GM19240 (cell line): ENCODE measurements around the gene DGKG.

Experiments
- DNase-seq: peaks from one replicate; pipeline ENCODE4 v3.0.0; 2011; ENCODE audit warnings: low spot score; ENCODE audit not compliant: insufficient read length

DGKG gene

DNA sequence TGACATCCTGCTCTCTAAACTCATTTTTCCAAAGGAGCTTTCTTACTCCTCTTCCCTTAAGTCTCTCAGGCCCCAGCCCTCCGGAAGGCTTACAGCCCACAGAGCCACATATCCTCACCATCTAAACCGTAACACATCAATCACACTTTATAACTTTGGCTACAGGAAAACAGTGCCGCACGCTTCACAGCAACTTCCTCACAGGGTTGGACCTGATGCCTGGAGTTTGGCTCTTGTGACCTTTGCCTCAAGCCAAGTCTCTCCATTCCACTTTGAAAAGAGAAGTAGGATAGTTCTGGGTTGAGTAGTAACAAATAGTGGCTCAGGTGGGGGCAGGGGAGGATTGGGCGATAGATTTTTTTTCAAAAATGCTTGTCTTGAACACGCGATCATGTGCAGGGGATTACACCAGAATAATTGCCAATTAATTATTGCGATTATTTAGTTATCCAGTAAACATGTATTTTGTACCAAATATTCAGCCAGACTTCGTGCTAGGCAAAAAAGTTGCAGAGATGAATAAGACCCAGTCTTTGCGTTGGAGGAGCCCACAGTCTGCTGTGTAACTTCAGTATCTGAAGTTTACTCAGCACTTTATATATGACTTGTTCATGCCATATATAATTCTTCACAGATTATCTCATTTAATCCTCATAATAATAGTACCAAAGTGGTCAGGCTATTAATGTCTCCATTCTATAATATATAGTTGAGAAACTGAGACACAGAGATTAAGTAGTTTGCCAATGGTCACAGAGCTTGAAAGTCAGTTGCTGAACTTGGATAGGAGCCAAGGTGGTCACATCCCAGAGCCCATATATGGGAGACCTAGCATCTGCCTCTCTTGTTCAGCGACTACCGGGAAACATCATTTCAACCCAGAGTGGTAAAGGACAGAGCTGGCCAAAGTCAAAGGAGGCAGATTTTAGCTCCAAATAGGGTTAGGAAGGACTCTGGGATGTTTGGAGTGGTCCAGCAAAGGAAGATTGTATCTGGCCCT lies 250.8 kb downstream of the DGKG start:
- no peak for DNase-seq

DNA sequence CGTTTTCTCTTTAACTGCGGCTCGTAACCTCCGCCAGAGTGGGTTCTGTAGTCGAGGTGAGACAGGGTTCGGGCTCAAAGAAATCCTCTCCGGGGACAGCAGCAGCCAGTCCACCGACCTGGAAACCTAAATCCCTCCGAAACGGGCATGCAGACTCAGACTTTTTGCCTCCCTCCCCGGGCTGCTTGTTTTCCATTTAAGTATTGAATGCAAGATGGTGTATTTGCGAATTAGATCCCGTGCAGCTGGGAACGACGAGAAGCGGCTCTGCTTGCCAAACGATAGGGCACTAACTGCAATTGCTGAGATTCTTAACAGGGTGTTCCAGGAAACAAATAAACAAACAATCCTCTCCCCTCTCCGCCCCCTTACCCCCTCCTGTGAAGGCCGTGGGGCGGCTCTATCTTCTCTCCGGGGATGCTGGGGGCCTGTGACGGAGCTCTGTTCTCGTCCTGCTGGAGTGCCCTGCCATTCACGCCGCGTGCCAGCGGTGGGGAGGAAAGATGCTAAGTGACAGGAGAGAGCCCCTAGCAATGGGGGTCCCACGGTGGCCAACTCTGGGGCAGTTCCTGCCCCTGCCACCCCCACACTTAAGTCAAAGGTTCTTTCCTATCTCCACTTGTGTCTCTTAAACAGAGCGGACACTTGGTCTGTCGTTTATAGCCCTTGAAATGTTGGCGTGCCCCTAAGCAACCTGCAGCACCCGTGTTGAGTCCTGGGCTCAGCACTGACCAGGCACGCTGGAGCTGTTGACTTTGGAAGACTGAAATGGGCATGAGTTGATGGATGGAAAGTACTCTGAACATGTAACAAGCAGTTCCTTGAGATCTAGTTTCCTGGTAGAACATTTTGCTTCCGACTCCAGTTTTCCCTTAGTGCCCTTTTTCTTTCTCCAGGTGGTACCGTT lies 251.9 kb downstream of the DGKG start:
- DNase-seq: no peak

GRCh38 chr3:186108941-186109865 lies 252.8 kb downstream of the DGKG start, which contains the start of gene ETV5:
Gene ETV5 (minus strand): TSS chr3:186109089. CDS start chr3:186105868, 3,221 bp downstream.
- DNase-seq: peak; percentile 91

DNA sequence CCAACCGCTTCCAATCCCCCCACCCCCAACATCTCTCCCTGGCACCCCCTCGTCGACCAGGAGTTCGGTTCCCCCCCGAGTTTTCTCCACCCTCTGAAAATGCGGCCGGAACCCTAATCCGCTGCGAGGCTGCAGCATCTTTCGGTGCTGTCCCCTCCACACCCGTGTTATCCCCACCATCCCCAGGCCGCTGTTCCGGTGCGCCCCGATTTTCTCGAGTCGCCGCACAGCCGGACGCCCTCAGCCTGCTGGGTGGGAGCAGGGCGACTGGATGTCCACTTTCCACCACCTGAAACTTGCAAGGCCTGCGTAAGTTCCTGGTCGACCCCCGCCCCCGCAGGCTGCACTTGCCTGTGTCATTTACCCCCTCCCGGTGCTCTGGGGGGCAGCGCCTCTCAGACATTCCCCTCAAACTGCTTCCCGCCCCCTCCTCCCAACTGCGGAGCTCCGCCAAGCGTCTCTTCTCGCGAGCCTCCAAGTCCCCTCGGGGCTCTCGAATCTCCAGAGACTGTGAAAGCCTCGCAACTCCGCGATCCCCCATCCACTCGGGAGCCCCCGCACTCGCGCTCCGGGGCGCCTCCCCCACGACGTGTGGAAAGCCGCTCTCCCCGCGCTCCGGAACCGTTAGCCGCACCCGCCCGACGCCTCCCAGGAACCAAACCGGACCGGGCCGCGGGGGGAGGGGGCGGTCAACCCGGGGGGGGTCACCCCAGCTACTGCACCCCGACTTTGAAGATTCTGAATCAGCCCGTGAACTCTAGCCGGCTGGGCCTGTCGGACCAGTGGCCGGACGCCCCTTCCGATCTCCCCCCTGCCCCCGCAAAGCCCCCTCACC lies 253.7 kb downstream of the DGKG start:
- no peak for DNase-seq

GRCh38 chr3:186107215-186108105 lies 254.6 kb downstream of the DGKG start:
- DNase-seq: peak; percentile 48

GRCh38 chr3:186105543-186105942 lies 256.5 kb downstream of the DGKG start:
- DNase-seq: no peak

DNA sequence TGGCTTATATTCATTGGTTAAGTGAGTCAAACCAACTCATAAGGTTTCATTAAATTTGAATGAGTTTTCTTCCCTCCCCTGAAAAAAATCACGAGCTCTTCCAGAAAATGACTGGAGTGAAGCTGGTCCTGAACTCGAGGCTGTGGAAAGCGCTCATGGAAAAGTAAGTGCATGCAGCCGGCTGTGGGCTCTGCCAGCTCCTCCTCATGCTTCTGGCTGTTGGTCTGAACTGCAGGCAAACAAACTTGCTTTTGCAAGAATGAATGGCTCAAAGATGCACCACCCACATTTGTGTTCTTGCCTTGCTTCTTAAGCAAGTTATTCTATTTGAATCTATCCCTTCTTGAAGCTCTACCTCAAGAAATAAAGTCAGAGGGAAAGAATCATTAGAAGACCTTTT lies 259.3 kb downstream of the DGKG start:
- DNase-seq: no peak

DNA sequence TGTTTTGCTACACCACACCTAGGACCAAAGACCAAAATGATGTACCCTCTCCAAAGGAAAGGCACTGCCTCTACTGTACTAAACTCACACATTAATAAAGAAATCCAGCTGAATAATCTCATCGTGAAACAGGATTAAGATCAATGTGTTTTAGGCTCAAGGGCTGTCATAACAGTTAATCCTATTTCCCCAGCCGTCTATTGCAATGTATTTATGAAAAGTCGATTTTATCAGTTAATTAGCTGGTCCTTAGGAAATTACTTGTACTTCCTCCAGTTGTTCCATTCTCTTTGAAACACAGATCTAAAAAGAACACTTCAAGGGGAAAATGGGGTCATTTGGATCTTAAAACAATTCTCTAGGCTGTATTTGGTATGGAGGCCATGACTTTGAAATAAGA lies 261.6 kb downstream of the DGKG start:
- no peak for DNase-seq

GRCh38 chr3:186099178-186099577 lies 262.9 kb downstream of the DGKG start:
- DNase-seq: no peak

GRCh38 chr3:186098740-186099139 lies 263.3 kb downstream of the DGKG start:
- DNase-seq: no peak

DNA sequence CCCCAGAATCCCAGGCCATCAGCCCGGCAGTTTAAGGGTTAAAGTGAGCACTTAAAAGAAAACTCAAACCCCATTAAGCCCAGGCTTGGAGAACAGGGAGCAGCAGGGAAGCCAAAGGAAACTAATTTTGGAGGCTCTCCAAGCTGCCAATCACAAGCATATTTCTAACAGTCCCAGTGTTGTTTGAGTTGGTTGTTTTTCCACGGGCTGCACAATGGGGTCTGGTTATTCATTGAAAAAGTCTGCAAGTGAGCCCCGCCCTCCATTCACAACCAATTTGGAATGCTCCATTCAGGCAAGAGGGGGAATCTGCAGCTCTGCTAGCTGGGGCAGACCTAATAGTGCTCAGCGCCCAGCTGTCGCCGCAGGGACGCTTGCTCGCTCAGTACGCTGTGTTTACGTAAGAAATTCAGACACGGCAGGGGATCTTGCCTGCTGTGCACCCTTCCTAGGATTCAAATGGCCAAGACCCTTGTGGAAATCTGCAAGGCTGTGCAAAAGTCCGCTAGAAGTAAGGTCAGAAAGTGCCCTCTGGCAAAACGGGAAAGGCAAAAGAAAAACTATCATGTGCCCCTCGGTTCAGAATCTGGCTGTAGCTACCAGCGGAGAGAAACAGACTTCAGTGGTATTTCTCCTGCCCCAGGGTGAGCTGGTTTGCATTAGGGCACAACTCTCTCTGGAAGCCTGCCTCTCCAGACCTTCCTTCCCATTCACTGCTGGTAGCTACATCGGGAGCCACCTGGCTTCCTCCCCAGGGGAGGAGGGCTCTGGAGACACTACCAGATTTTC lies 264.2 kb downstream of the DGKG start:
- DNase-seq: no peak

GRCh38 chr3:186097317-186097662 lies 264.7 kb downstream of the DGKG start:
- no peak for DNase-seq
